ENCODE data around the gene CCDC187.

DNA sequence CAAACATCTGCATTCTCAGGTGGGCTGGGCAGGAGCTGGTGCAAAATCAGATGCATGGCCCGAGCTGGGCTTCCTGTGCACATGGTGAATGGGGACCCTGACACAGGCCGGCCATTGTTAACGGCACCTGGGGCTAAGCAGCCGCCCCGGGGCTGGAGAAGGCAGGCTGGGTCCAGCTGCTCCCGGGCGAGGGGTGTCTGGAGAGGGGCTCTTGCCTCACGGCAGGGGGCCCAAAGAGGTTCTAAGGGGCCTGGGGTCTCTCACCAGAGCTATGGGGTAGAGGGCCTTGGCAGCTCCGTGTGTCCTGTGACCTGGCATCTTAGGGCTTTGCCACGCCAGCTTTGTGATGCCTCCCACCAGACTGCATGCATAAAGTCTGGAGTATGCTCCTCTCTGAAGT, 53.2 kb downstream of the CCDC187 start:
- TF ChIP-seq, protein P1, sequence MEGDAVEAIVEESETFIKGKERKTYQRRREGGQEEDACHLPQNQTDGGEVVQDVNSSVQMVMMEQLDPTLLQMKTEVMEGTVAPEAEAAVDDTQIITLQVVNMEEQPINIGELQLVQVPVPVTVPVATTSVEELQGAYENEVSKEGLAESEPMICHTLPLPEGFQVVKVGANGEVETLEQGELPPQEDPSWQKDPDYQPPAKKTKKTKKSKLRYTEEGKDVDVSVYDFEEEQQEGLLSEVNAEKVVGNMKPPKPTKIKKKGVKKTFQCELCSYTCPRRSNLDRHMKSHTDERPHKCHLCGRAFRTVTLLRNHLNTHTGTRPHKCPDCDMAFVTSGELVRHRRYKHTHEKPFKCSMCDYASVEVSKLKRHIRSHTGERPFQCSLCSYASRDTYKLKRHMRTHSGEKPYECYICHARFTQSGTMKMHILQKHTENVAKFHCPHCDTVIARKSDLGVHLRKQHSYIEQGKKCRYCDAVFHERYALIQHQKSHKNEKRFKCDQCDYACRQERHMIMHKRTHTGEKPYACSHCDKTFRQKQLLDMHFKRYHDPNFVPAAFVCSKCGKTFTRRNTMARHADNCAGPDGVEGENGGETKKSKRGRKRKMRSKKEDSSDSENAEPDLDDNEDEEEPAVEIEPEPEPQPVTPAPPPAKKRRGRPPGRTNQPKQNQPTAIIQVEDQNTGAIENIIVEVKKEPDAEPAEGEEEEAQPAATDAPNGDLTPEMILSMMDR (IDR thresholded peaks at IDR 0.05) = no peak
- TF ChIP-seq POLR2AphosphoS5 (IDR thresholded peaks at IDR 0.05) (no peak), EP300 (IDR thresholded peaks at IDR 0.05; ENCODE audit: low read depth) (no peak), POLR2A (IDR thresholded peaks at IDR 0.05) (no peak)

Measured in transverse colon (tissue), 4 donors.